ENCODE data around the gene NELL1. TPM values are rescaled to one million over a fixed set of nuclear protein-coding genes. Genes with fewer than 3 reads are reported as not detected.

Gene NELL1
- total and polyA plus RNA-seq, 8 donors: 0.24 to 1.8 (median 0.71) TPM; not detected in 2

- Histone ChIP-seq H3K4me3 (no peak overlapping the region), H3K9me3 (no peaks in the 10 kb centered on the region), H3K27ac (no peak overlapping the region), H3K4me1 (no peaks in the 10 kb centered on the region), H3K36me3 (no peaks in the 10 kb centered on the region), H3K27me3 (no peaks in the 10 kb centered on the region)
- intact Hi-C loops (cut with DNase I): no loop called here
- DNase-seq (no peak), ATAC-seq (no peak)
- TF ChIP-seq CTCF (IDR thresholded peaks at IDR 0.05): no peak
These were observed 700.6 kb downstream of the NELL1 start for GRCh38 chr11:21369947-21370346.

GRCh38 chr11:21371044-21371443, 701.7 kb downstream of the NELL1 start:
- no peak for TF ChIP-seq CTCF (IDR thresholded peaks at IDR 0.05)
- Histone ChIP-seq H3K36me3 (no peaks in the 10 kb centered on the region), H3K4me1 (no peaks in the 10 kb centered on the region), H3K9me3 (no peaks in the 10 kb centered on the region), H3K4me3 (no peak overlapping the region), H3K27me3 (no peaks in the 10 kb centered on the region), H3K27ac (no peak overlapping the region)
- DNase-seq (no peak), ATAC-seq (no peak)
- intact Hi-C loops (cut with DNase I): no loop called here

- TF ChIP-seq CTCF (IDR thresholded peaks at IDR 0.05): no peak
- intact Hi-C loops (cut with DNase I): no loop called here
- Histone ChIP-seq H3K36me3 (no peaks in the 10 kb centered on the region), H3K4me1 (no peaks in the 10 kb centered on the region), H3K27me3 (no peaks in the 10 kb centered on the region), H3K4me3 (no peak overlapping the region), H3K27ac (no peak overlapping the region), H3K9me3 (no peaks in the 10 kb centered on the region)
- DNase-seq (no peak), ATAC-seq (no peak)
These were observed 703.3 kb downstream of the NELL1 start for GRCh38 chr11:21372672-21373071.

- H3K27me3 ChIP-seq: no peaks in the 10 kb centered on the region
- TF ChIP-seq CTCF (IDR thresholded peaks at IDR 0.05): no peak
- ATAC-seq (no peak), DNase-seq (no peak)
- no peak overlapping the region for H3K4me3 ChIP-seq
- H3K36me3 ChIP-seq: no peaks in the 10 kb centered on the region
- H3K9me3 ChIP-seq: no peaks in the 10 kb centered on the region
- intact Hi-C loops (cut with DNase I): no loop called here
- no peak overlapping the region for H3K27ac ChIP-seq
- H3K4me1 ChIP-seq: no peaks in the 10 kb centered on the region
These were observed 705.0 kb downstream of the NELL1 start for GRCh38 chr11:21374376-21374775.

- Histone ChIP-seq H3K4me1 (no peaks in the 10 kb centered on the region), H3K4me3 (no peak overlapping the region), H3K9me3 (no peaks in the 10 kb centered on the region), H3K27ac (no peak overlapping the region), H3K27me3 (no peaks in the 10 kb centered on the region), H3K36me3 (no peaks in the 10 kb centered on the region)
- intact Hi-C loops (cut with DNase I): no loop called here
- TF ChIP-seq CTCF (IDR thresholded peaks at IDR 0.05): no peak
- no peak for ATAC-seq
- DNase-seq: no peak
These were observed 716.5 kb downstream of the NELL1 start for GRCh38 chr11:21385669-21386440.
